GM18526 (cell line): Measurements from ENCODE around the gene NAPEPLD.
A peak's percentile ranks its signal among the peaks of the same experiment; 100 is the strongest.

Experiments
- POLR2A ChIP-seq: IDR thresholded peaks from 3 replicates; pipeline ENCODE4 v1.6.1; 2011; ENCODE audit not compliant: insufficient read length; ENCODE audit errors: extremely low read depth

NAPEPLD gene

GRCh38 chr7:103148994-103149807 is at the start of gene NAPEPLD:
Gene NAPEPLD, minus strand, starts transcription at chr7:103149099. Its CDS starts 20,323 bp downstream, at chr7:103128776.
- TF ChIP-seq POLR2A: peak; percentile 64

- no peak for TF ChIP-seq POLR2A
Observed at GRCh38 chr7:103154042-103154441, 5.1 kb upstream of the NAPEPLD start.

DNA sequence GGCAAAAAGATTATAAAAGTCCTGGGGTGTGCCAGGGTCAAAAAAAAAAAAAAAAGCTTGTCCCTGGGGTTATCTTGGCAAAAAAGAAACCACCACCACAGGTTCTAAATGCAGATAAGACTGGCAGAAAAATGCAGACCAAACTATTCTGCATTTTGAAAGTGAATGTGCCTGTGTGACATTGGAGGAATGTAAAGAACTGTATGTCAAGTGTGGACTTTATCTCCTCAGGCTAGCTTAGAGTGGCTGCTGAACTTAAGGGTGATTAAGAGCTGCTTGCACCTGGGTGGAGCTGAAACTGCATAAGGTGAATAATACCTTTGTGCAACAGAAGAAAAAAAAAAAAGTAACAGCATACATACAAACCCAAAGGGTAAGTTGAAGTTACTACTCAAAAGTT is 1.3 kb upstream of the NAPEPLD start:
- no peak for TF ChIP-seq POLR2A

DNA sequence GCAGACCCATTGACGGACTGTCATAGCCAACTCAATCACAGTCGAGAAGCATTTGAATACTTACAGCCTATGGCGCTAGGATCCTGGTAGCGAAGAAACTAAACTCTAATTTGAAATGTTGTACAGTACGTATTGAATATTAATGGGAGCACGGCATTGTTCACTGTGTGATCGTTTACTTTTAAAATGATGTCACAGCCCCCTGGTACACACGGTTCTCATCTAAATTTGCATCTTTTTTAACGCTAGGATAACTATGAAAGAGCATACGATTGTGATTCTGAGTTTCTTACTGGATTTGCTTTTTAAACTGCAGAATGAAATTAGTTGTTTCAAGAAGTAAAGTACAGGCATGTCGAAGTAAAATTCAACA is 895 bp upstream of the NAPEPLD start:
- TF ChIP-seq POLR2A: no peak

DNA sequence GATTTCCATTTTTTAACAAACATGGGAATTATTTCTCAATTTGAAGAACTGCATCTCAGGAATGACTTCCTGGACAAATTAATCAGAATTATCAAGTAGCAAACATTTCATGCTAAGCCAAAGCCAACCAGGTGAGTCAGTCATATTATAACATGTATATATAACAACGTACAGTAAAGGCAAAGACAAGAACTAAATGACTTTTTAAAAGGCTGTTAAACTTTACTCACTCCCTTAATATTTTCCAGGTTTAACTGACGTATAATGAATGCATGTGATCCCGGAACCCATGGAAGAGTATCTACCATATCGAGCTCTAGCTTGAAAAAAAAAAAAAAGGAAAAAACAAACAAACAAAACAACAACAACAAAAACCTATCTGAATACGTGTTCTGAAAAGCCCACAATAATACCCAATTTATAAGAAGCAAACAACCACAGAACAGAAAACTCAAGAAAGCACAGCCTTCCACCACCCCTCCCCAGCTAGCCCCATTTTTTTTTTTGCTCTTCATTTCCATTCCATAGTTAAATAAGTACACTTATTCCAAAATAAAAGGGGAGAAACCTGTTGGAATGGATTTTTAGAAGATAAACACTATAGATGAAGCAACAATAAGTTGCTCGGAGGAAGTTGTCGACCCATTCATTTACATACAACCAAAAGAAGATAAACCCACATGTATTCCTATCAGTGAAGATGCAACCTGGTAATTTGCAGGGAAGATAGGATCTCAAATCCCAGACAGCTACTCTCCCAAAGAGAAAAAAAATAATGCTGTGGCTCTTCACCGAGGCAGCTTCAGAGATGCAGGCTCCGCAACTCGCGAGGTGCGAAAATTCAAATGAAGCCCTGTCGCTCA is 537 bp downstream of the NAPEPLD start:
- no peak for TF ChIP-seq POLR2A

DNA sequence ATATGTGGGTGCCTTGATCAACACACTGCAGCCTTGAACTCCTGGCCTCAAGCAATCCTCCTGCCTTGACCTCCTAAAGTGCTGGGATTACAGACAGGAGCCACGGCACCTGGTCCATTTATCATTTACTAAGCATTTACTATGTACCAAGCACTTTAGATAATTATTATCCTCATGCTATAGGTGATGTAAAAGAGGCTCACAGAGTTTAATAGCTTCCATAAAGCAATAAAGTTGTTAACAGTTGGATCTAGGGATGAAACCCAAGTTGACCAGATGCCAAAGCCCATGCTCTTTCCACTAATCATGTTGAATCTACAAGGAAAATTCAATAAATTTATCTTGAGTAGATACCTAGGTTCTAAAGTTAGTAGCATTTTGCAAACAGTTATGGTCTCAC is 5.0 kb downstream of the NAPEPLD start:
- no peak for TF ChIP-seq POLR2A

GRCh38 chr7:103142494-103142893 is 6.4 kb downstream of the NAPEPLD start:
- no peak for TF ChIP-seq POLR2A

- TF ChIP-seq POLR2A: no peak
Observed at GRCh38 chr7:103141753-103142404, 7.0 kb downstream of the NAPEPLD start.

DNA sequence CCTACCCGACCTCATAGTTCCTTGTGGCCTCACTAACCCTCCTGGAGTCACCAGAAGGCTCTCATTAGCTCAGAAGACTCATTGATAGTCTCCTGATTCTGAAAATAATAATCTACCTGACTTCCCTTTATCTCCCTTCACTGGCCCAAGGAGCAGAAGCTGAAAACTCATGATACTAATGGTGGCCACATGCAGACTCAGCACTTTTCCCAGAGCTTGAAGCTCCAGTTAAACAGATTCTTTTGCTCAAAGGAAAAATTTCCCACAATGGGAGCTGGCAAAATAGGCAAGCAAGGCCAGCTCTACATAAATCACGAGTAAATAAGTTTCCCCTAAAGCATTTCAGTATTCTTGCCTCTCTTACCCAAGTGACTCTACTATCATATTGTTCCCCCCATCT is 8.2 kb downstream of the NAPEPLD start:
- no peak for TF ChIP-seq POLR2A

DNA sequence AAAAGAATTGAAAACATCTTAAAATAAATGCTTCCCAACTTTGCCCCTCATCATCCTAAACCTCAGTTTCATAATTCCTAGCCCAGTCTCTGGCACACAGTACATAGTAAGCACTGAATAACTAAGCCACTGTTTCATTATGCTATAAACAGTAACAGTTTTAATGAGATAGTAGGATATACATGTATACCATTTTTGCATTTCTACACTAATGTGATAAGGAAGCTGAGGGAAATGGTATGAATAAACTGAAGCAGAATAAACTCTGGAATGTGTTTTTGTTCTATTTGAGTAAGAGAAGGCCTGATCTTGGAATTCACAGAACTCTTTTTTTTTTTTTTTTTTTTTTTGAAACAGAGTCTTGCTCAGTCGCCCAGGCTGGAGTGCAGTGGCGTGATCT is 8.8 kb downstream of the NAPEPLD start:
- TF ChIP-seq POLR2A: no peak

- no peak for TF ChIP-seq POLR2A
Observed at GRCh38 chr7:103134836-103135554, 13.9 kb downstream of the NAPEPLD start.

GRCh38 chr7:103132995-103133688 is 15.8 kb downstream of the NAPEPLD start:
- TF ChIP-seq POLR2A: no peak

DNA sequence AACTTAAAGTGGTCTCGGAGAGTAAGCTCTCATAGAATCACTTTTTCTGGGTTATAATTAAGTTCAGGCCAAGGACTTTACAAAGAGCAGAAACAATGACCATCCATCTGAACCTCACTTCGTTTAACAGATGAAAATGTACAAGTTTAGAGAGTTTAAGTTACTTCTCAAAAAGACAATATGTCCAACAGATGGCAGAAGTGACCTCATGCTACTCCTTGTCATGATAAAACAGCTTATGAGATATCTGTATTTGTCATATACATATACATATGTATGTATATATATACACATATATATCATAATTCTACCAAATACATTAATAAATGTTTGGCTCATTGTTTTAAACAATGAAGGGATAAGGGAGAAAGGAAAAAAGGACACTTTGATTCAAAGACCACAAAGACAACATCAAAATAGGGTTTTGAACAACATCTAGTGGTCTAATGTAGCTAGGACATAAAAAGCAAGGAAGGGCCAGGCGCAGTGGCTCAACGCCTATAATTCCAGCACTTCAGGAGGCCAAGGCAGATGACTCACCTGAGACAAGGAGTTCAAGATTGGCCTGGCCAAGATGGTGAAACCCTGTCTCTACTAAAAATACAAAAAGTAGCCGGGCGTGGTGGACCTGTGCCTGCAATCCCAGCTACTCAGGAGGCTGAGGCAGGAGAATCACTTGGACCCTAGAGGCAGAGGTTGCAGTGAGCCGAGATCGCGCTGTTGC is 17.8 kb downstream of the NAPEPLD start:
- TF ChIP-seq POLR2A: no peak
